HL-60/S4 treated with phorbol 12-myristate 13-acetate at 8.2 ng/mL for 4 days and 3 days (cell line): ENCODE data around the gene ATL2.

Experiments
- in situ Hi-C: fragments of 300-500 bp; cut with MboI; formaldehyde crosslinking; loops from 2 replicates; pipeline ENCODE4 v1.15.0; 2022; ENCODE audit warnings: low sequenced_read_pairs

ATL2 gene

GRCh38 chr2:38257680-38258079 is 119.4 kb downstream of the ATL2 start:
- in situ Hi-C loops: loop anchor here (25.0 kb wide), 1 partner anchor 870 kb away; no protein-coding TSS in a partner anchor

DNA sequence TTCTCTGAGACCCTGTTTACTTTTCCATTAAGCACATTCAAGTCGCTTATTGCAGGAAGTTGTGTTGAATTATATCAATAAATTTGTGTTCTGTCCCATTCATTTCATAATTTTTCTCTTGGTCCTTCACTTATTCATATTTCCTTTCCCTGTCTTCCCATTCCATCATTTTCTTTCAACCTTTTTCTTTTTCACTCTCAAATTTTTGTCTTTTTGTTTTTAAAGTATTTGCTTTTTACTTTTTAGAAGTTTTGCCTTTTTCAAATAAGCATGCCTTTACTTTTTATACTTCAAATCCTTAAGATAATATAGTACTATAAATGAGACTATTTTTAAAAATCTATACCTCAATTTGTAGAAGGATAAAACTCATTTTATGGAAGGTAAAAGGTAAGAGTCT is 120.5 kb downstream of the ATL2 start:
- in situ Hi-C loops: loop anchor here (25.0 kb wide), 1 partner anchor 869 kb away; no protein-coding TSS in a partner anchor

DNA sequence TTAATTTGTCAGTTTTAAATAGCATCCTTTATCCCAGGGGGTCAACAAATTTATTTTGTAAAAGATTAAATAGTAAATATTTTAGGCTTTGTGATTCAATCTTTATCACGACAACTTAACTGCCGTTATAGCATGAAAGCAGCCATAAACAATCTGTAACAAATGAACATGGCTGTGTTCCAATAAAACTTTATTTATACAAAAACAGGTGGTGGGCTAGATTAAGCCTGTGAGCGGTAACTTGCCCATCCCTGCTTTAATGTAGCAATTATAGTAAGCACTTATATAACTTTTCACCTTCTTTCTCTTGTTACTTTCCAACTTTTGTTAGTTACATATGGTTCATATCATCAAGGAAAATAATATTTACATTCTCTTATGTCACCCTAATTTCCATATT is 121.9 kb downstream of the ATL2 start:
- in situ Hi-C loops: loop anchor here (25.0 kb wide), 1 partner anchor 868 kb away; no protein-coding TSS in a partner anchor

DNA sequence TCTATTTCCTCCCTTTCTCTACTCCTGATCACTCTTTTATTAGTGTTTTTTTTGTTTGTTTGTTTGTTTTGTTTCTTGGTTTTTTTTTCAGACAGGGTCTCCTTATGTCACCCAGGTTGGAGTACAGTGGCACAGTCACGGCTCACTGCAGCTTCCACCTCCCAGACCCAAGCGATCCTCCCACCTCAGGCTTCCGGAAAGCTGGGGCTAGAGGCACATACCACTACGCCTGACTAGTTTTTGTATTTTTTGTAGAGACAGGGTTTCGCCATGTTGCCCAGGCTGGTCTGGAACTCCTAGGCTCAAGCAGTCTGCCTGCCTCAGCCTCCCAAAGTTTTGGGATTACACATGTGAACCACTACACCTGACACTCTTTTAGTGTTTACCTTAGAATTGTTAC is 122.3 kb downstream of the ATL2 start:
- in situ Hi-C loops: loop anchor here (25.0 kb wide), 1 partner anchor 867 kb away; no protein-coding TSS in a partner anchor

GRCh38 chr2:38251940-38252339 is 125.1 kb downstream of the ATL2 start:
- in situ Hi-C loops: loop anchor here (25.0 kb wide), 1 partner anchor 865 kb away; no protein-coding TSS in a partner anchor

- in situ Hi-C loops: no loop called here
Measured at GRCh38 chr2:38248707-38249106, 128.4 kb downstream of the ATL2 start.

DNA sequence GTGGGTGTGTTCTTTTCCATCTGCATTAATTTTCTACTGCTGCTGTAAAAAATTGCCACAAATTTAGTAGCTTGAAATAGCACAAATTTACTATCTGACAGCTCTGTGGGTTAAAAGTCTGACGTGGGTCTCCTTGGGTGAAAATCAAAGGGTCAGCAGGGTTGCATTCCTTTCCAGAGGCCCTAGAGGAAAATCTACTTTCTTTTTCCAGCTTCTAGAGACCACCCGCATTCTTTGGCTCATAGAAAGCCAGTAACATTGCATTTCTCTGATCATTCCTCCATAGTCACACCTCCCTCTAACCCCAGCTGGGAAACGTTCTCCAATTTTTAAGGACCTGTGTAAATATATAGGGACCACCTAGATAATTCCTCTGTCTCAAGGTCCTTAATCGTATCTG is 128.8 kb downstream of the ATL2 start:
- in situ Hi-C loops: no loop called here

DNA sequence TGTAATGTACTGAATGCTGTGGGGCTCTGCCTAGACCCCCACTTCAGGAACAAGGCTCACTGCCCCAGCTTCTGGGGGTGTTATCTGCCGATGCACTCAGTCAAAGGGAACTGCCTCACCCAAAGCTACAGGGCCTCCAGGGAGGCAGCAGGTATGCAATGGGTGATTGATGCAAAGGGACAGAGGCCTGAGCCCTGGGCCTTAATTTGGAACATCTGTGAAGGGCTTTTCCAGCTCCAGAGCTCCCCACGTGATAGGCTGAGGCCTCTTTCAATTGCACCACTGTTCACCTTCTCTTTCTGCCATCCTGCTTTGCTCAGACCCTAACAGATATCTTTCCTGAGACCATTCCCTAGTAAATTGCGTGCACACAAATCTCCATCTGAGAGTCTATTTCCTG is 131.0 kb downstream of the ATL2 start:
- in situ Hi-C loops: no loop called here

DNA sequence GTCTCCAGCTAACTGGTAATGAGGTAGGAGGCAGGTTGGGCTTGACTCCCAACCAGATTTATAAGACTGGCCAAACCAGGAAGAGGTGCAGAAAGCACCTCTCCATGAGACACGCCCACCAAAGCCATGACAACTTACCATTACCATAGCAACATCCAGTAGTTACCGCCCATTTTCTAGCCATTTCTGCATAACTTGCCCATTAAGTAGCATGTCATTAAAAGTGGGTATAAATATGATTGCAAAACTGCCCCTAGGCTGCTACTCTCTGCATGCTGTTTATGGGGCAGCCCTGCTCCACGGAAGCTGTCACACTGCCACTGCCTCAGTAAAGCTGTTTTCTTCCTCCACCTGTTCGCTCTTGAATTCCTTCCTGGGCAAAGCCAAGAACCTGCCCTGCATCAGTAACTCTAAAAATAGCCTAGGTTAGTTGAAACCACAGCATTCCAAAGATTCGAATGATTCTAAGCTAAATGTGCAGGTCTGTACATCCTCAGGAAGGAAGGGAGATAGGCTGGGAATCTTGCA is 131.9 kb downstream of the ATL2 start:
- in situ Hi-C loops: no loop called here

- in situ Hi-C loops: no loop called here
Measured at GRCh38 chr2:38244301-38244700, 132.8 kb downstream of the ATL2 start.
